Measurements from ENCODE around the gene SLC22A1.

Gene SLC22A1

GRCh38 chr6:160121558-160121957, at the start of gene SLC22A1:
TSS of gene SLC22A1 (plus strand) at chr6:160121815. CDS start at chr6:160121936, 121 bp downstream.
- POLR2A ChIA-PET (ENCODE audit: low non-redundant PET), result no interaction called here
- no peak for DNase-seq (ENCODE audit: low spot score)
- TF ChIP-seq CTCF (conservative IDR thresholded peaks at IDR 0.05; ENCODE audit: low read depth), result no peak
- CTCF ChIA-PET, result no interaction called here
- H3K27ac ChIP-seq, result no peak within 1 kb of the TSS

- TF ChIP-seq CTCF (conservative IDR thresholded peaks at IDR 0.05; ENCODE audit: low read depth), result no peak
- CTCF ChIA-PET, result interaction anchor here (0.6 to 1.3 kb wide), 2 partner anchors 15 to 876 kb away, joined by 3 read pairs; no protein-coding TSS in a partner anchor
- no peak overlapping the region for H3K27ac ChIP-seq
- POLR2A ChIA-PET (ENCODE audit: low non-redundant PET), result no interaction called here
- DNase-seq (ENCODE audit: low spot score), result no peak
Measured at GRCh38 chr6:160073272-160073671, 48.3 kb upstream of the SLC22A1 start.

- DNase-seq (ENCODE audit: low spot score), result no peak
- no peak overlapping the region for H3K27ac ChIP-seq
- CTCF ChIA-PET, result no interaction called here
- TF ChIP-seq CTCF (conservative IDR thresholded peaks at IDR 0.05; ENCODE audit: low read depth), result no peak
- POLR2A ChIA-PET (ENCODE audit: low non-redundant PET), result no interaction called here
Measured at GRCh38 chr6:160076009-160076408, 45.6 kb upstream of the SLC22A1 start.

- ChIA-PET CTCF (no interaction called here), POLR2A (ENCODE audit: low non-redundant PET) (no interaction called here)
- no peak overlapping the region for H3K27ac ChIP-seq
- no peak for TF ChIP-seq CTCF (conservative IDR thresholded peaks at IDR 0.05; ENCODE audit: low read depth)
- DNase-seq (ENCODE audit: low spot score), result no peak
Measured at GRCh38 chr6:160077024-160077423, 44.6 kb upstream of the SLC22A1 start.

GRCh38 chr6:160077526-160077925, 44.1 kb upstream of the SLC22A1 start:
- POLR2A ChIA-PET (ENCODE audit: low non-redundant PET), result no interaction called here
- H3K27ac ChIP-seq, result no peak overlapping the region
- no peak for TF ChIP-seq CTCF (conservative IDR thresholded peaks at IDR 0.05; ENCODE audit: low read depth)
- no peak for DNase-seq (ENCODE audit: low spot score)
- CTCF ChIA-PET, result interaction anchor here (0.6 kb wide), 1 partner anchor 16 kb away, joined by 3 read pairs; no protein-coding TSS in a partner anchor

- CTCF ChIA-PET, result no interaction called here
- no peak for TF ChIP-seq CTCF (conservative IDR thresholded peaks at IDR 0.05; ENCODE audit: low read depth)
- no peak overlapping the region for H3K27ac ChIP-seq
- POLR2A ChIA-PET (ENCODE audit: low non-redundant PET), result no interaction called here
- DNase-seq (ENCODE audit: low spot score), result no peak
Measured at GRCh38 chr6:160078883-160079685, 42.5 kb upstream of the SLC22A1 start.

Measured in RWPE1 (cell line).